Mucosa of descending colon (tissue), 3 donors: ENCODE results near the gene CXCR6. TPM values are rescaled to one million over a fixed set of nuclear protein-coding genes. Genes with fewer than 3 reads are reported as not detected.

Experiments used
- ATAC-seq: fragments of 200-7000 bp; cut with Tn5 transposase; one replicate; pipeline ENCODE4 v1.9.1; 2020; ENCODE audit warnings: mild to moderate bottlenecking, moderate library complexity
- DNase-seq, 3 donors: peaks; one replicate each; pipeline ENCODE4 v3.0.0-alpha.2; 2020
- H3K36me3 ChIP-seq: fragments of 200-600 bp; one replicate; pipeline ENCODE4 v1.8.0; 2021; ENCODE audit warnings: low read depth, mild to moderate bottlenecking
- H3K4me1 ChIP-seq: fragments of 200-600 bp; one replicate; pipeline ENCODE4 v1.8.0; 2021; ENCODE audit warnings: low read depth, mild to moderate bottlenecking
- H3K4me3 ChIP-seq: fragments of 200-600 bp; one replicate; pipeline ENCODE4 v1.8.0; 2021; ENCODE audit warnings: mild to moderate bottlenecking
- H3K9me3 ChIP-seq: fragments of 200-600 bp; one replicate; pipeline ENCODE4 v1.8.0; 2021; ENCODE audit warnings: mild to moderate bottlenecking
- CTCF ChIP-seq: fragments of 200-600 bp; IDR thresholded peaks from one replicate; pipeline ENCODE4 v1.8.0; 2022; ENCODE audit warnings: antibody characterized with exemption, mild to moderate bottlenecking
- intact Hi-C, 2 donors: fragments of 100-400 bp; cut with DNase I in 1 of 2; cut with micrococcal nuclease in 1 of 2; formaldehyde crosslinking; loops; one replicate each; pipeline versions ENCODE4 v1.11.0 to v1.11.1; 2022; cut with DNase I, micrococcal nuclease
- total RNA-seq, 3 donors: library from RNA; stranded (reverse); fragmentation: NEBNext Ultra II Directional in 2 of 3; extraction: Animal tissue kit (Norgen Biotek cat#: 25700) in 2 of 3; gene quantifications; one replicate each; pipeline versions ENCODE4 v1.2.1 to v1.2.4, GENCODE V29; 2021 to 2023
- donor health status: DM: no; HTN: no; CAD: no; lungs with moderate emphysema.
- donor health status: DM: no; HTN: no; CAD: no.
- donor health status: DM: no; HTN: yes; CAD: no.

The CXCR6 gene
- total RNA-seq, 3 donors from 2014 or later: 1.5 to 3.6 (median 1.7) TPM

- Histone ChIP-seq H3K9me3 (no peaks in the 10 kb centered on the region), H3K4me1 (no peaks in the 10 kb centered on the region), H3K36me3 (no peaks in the 10 kb centered on the region), H3K4me3 (no peak overlapping the region)
- TF ChIP-seq CTCF: no peak
- ATAC-seq (no peak), DNase-seq (no peak)
- intact Hi-C loops: no loop called here
These were observed 37.5 kb upstream of the CXCR6 start for GRCh38 chr3:45905755-45906154.

GRCh38 chr3:45906681-45907407, 36.4 kb upstream of the CXCR6 start:
- peak in 1 of 3 donors; percentile 16 for DNase-seq
- Histone ChIP-seq H3K4me1 (no peaks in the 10 kb centered on the region), H3K36me3 (no peaks in the 10 kb centered on the region), H3K4me3 (no peak overlapping the region), H3K9me3 (no peaks in the 10 kb centered on the region)
- intact Hi-C loops: no loop called here
- TF ChIP-seq CTCF: no peak
- ATAC-seq: peak; percentile 51

- DNase-seq (no peak), ATAC-seq (peak; percentile 53)
- intact Hi-C loops: no loop called here
- H3K36me3 ChIP-seq: no peaks in the 10 kb centered on the region
- no peak for TF ChIP-seq CTCF
- H3K9me3 ChIP-seq: no peaks in the 10 kb centered on the region
- no peaks in the 10 kb centered on the region for H3K4me1 ChIP-seq
- H3K4me3 ChIP-seq: no peak overlapping the region
These were observed 35.2 kb upstream of the CXCR6 start for GRCh38 chr3:45907769-45908705.

GRCh38 chr3:45908761-45909160, 34.5 kb upstream of the CXCR6 start:
- no peak for TF ChIP-seq CTCF
- H3K4me1 ChIP-seq: no peaks in the 10 kb centered on the region
- no peaks in the 10 kb centered on the region for H3K9me3 ChIP-seq
- intact Hi-C loops: no loop called here
- H3K36me3 ChIP-seq: no peaks in the 10 kb centered on the region
- ATAC-seq (no peak), DNase-seq (no peak)
- no peak overlapping the region for H3K4me3 ChIP-seq

- DNase-seq (no peak), ATAC-seq (no peak)
- intact Hi-C loops: no loop called here
These were observed 33.7 kb upstream of the CXCR6 start for GRCh38 chr3:45909542-45909941.

More at GRCh38 chr3:45909542-45909941, 33.7 kb upstream of the CXCR6 start:
- no peak overlapping the region for H3K4me3 ChIP-seq
- H3K4me1 ChIP-seq: no peaks in the 10 kb centered on the region
- H3K9me3 ChIP-seq: no peaks in the 10 kb centered on the region
- H3K36me3 ChIP-seq: no peaks in the 10 kb centered on the region
- no peak for TF ChIP-seq CTCF
